HL-60 (cell line): ENCODE data around the gene MTCH1.

Experiments
- DNase-seq, 2 experiments: peaks; one replicate each; pipeline ENCODE4 v3.0.0-alpha.2; 2010 to 2020; ENCODE audit warnings: low read depth in 1 of 2, low spot score in 1 of 2
- H3K27ac ChIP-seq: fragments of 250-450 bp; sonication (Bioruptor Pico); replicated peaks from 2 replicates; pipeline ENCODE4 v1.5.1; 2020; ENCODE audit warnings: mild to moderate bottlenecking, moderate library complexity
- H3K27me3 ChIP-seq: fragments of 250-450 bp; sonication (Bioruptor Pico); 2 replicates; pipeline ENCODE4 v1.5.1; 2021; ENCODE audit warnings: mild to moderate bottlenecking, moderate library complexity; ENCODE audit not compliant: insufficient read depth, poor library complexity, severe bottlenecking
- H3K4me3 ChIP-seq: replicated peaks from 2 replicates; pipeline ENCODE4 v1.5.1; 2011; ENCODE audit warnings: mild to moderate bottlenecking, control low read depth, low read length; ENCODE audit not compliant: insufficient read depth
- CTCF ChIP-seq: IDR thresholded peaks from one replicate; pipeline ENCODE4 v1.5.1; 2011; ENCODE audit warnings: low read length, control low read depth, inconsistent platforms; ENCODE audit not compliant: insufficient read depth
- GABPA ChIP-seq: IDR thresholded peaks from 2 replicates; pipeline ENCODE4 v1.6.1; 2012; ENCODE audit warnings: low read depth
- POLR2AphosphoS5 ChIP-seq: IDR thresholded peaks from 2 replicates; pipeline ENCODE4 v1.6.1; 2012; ENCODE audit warnings: low read depth
- REST ChIP-seq: IDR thresholded peaks from 2 replicates; pipeline ENCODE4 v1.6.1; 2012; ENCODE audit warnings: low read depth; ENCODE audit not compliant: insufficient replicate concordance
- SPI1 ChIP-seq: IDR thresholded peaks from 2 replicates; pipeline ENCODE4 v1.6.1; 2012; ENCODE audit warnings: low read depth, mild to moderate bottlenecking, borderline replicate concordance

MTCH1 gene

GRCh38 chr6:36969240-36969691, 16.7 kb downstream of the MTCH1 start:
- TF ChIP-seq REST, result no peak
- TF ChIP-seq GABPA, result no peak
- no peak for TF ChIP-seq SPI1
- TF ChIP-seq CTCF, result no peak
- TF ChIP-seq POLR2AphosphoS5, result no peak
- Histone ChIP-seq H3K27ac (no peak overlapping the region), H3K27me3 (no peaks in the 10 kb centered on the region), H3K4me3 (no peak overlapping the region)
- no peak for DNase-seq

- no peak for TF ChIP-seq REST
- TF ChIP-seq CTCF, result no peak
- TF ChIP-seq GABPA, result no peak
- no peak for TF ChIP-seq POLR2AphosphoS5
- no peak for TF ChIP-seq SPI1
Observed at GRCh38 chr6:36968266-36968977, 17.6 kb downstream of the MTCH1 start.

GRCh38 chr6:36967757-36968156, 18.2 kb downstream of the MTCH1 start:
- no peaks in the 10 kb centered on the region for H3K27me3 ChIP-seq
- TF ChIP-seq CTCF (no peak), SPI1 (no peak), REST (no peak), POLR2AphosphoS5 (no peak), GABPA (no peak)
- DNase-seq, result no peak
- no peak overlapping the region for H3K4me3 ChIP-seq
- no peak overlapping the region for H3K27ac ChIP-seq

More at GRCh38 chr6:36968266-36968977, 17.6 kb downstream of the MTCH1 start:
- Histone ChIP-seq H3K27me3 (no peaks in the 10 kb centered on the region), H3K27ac (no peak overlapping the region), H3K4me3 (no peak overlapping the region)
- DNase-seq, result no peak
